Left lung (tissue), 10 donors: ENCODE results near the gene KLF1. TPM values are rescaled to one million over a fixed set of nuclear protein-coding genes. Genes with fewer than 3 reads are reported as not detected.

Experiments used
- ATAC-seq: fragments of 200-7000 bp; cut with Tn5 transposase; one replicate; pipeline ENCODE4 v1.9.1; 2020; ENCODE audit warnings: moderate library complexity
- DNase-seq, 4 donors: peaks; one replicate each; pipeline ENCODE4 v3.0.0-alpha.2; 2013 to 2020
- H3K27ac ChIP-seq, 2 donors: fragments of 200-600 bp; sonication (generic) in 1 of 2; one replicate each; pipeline versions ENCODE4 v1.5.0 to v1.8.0; 2020 to 2021
- H3K27me3 ChIP-seq, 2 donors: fragments of 200-600 bp; sonication (generic) in 1 of 2; one replicate each; pipeline versions ENCODE4 v1.5.0 to v1.8.0; 2020 to 2021
- H3K36me3 ChIP-seq, 2 donors: fragments of 200-600 bp; sonication (generic) in 1 of 2; one replicate each; pipeline versions ENCODE4 v1.5.0 to v1.8.0; 2020 to 2021
- H3K4me1 ChIP-seq, 2 donors: fragments of 200-600 bp; one replicate each; pipeline ENCODE4 v1.8.0; 2021
- H3K4me3 ChIP-seq, 2 donors: fragments of 200-600 bp; sonication (generic) in 1 of 2; one replicate each; pipeline versions ENCODE4 v1.5.0 to v1.8.0; 2020 to 2021; ENCODE audit warnings: mild to moderate bottlenecking in 1 of 2
- H3K9me3 ChIP-seq, 2 donors: fragments of 200-600 bp; sonication (generic) in 1 of 2; one replicate each; pipeline versions ENCODE4 v1.5.0 to v1.8.0; 2020 to 2021
- CTCF ChIP-seq, 2 donors: fragments of 200-600 bp; sonication (generic) in 1 of 2; IDR thresholded peaks; one replicate each; pipeline versions ENCODE4 v1.5.0 to v1.8.0; 2021; ENCODE audit warnings: antibody characterized with exemption in 2 of 2
- intact Hi-C, 2 donors: fragments of 100-400 bp; cut with DNase I; formaldehyde crosslinking; loops; one replicate each; pipeline versions ENCODE4 v1.11.2 to v1.14.2; 2022
- polyA plus RNA-seq, 6 donors: library from polyadenylated mRNA; unstranded; fragments of 120-200 nt; gene quantifications; one replicate each; pipeline ENCODE4 v1.2.1, GENCODE V29; 2013; ENCODE audit not compliant: insufficient read length in 6 of 6
- total RNA-seq, 2 donors: library from RNA; stranded (reverse); fragmentation: NEBNext Ultra II Directional; extraction: Animal tissue kit (Norgen Biotek cat#: 25700); gene quantifications; one replicate each; pipeline ENCODE4 v1.2.1, GENCODE V29; 2021
- donor health status: DM: no; HTN: yes; CAD: no.
- donor health status: DM: no; HTN: no; CAD: no.

The KLF1 gene
- total and polyA plus RNA-seq, 8 donors, result 0.35 to 1.2 (median 0.60) TPM; not detected in 1

GRCh38 chr19:12864721-12865715 lies 22.0 kb downstream of the KLF1 start:
- Histone ChIP-seq H3K4me3 (no peak overlapping the region), H3K4me1 (peaks cover 0 to 12% of the 10 kb centered on the region in 2 donors), H3K9me3 (no peaks in the 10 kb centered on the region), H3K27me3 (peaks cover 0 to 10% of the 10 kb centered on the region in 2 donors), H3K27ac (no peak overlapping the region), H3K36me3 (no peaks in the 10 kb centered on the region)
- no peak for DNase-seq
- intact Hi-C loops, result no loop called here
- no peak for TF ChIP-seq CTCF (IDR thresholded peaks at IDR 0.05)
- ATAC-seq, result no peak

GRCh38 chr19:12864143-12864542 lies 22.9 kb downstream of the KLF1 start:
- Histone ChIP-seq H3K36me3 (no peaks in the 10 kb centered on the region), H3K4me1 (peaks cover 0 to 12% of the 10 kb centered on the region in 2 donors), H3K4me3 (no peak overlapping the region), H3K27ac (no peak overlapping the region), H3K27me3 (peaks cover 0 to 10% of the 10 kb centered on the region in 2 donors), H3K9me3 (no peaks in the 10 kb centered on the region)
- intact Hi-C loops, result no loop called here
- TF ChIP-seq CTCF (IDR thresholded peaks at IDR 0.05), result no peak
- DNase-seq, result no peak
- no peak for ATAC-seq

- no peak overlapping the region for H3K27ac ChIP-seq
- no peaks in the 10 kb centered on the region for H3K4me1 ChIP-seq
- H3K27me3 ChIP-seq, result no peaks in the 10 kb centered on the region
- DNase-seq, result no peak
- peaks cover 0 to 4% of the 10 kb centered on the region in 2 donors for H3K9me3 ChIP-seq
- no peak overlapping the region for H3K4me3 ChIP-seq
- no peaks in the 10 kb centered on the region for H3K36me3 ChIP-seq
- intact Hi-C loops, result no loop called here
- ATAC-seq, result no peak
- TF ChIP-seq CTCF (IDR thresholded peaks at IDR 0.05), result no peak
Observed at GRCh38 chr19:12859546-12859945, 27.5 kb downstream of the KLF1 start.

GRCh38 chr19:12858041-12858928 lies 28.7 kb downstream of the KLF1 start:
- no peak for DNase-seq
- H3K27ac ChIP-seq, result no peak overlapping the region
- TF ChIP-seq CTCF (IDR thresholded peaks at IDR 0.05), result no peak
- peaks cover 0 to 4% of the 10 kb centered on the region in 2 donors for H3K9me3 ChIP-seq
- H3K4me3 ChIP-seq, result no peak overlapping the region
- intact Hi-C loops, result no loop called here
- no peaks in the 10 kb centered on the region for H3K36me3 ChIP-seq
- no peaks in the 10 kb centered on the region for H3K4me1 ChIP-seq
- H3K27me3 ChIP-seq, result no peaks in the 10 kb centered on the region
- no peak for ATAC-seq

- TF ChIP-seq CTCF (IDR thresholded peaks at IDR 0.05), result no peak
Observed at GRCh38 chr19:12856653-12857052, 30.3 kb downstream of the KLF1 start.

More at GRCh38 chr19:12856653-12857052, 30.3 kb downstream of the KLF1 start:
- Histone ChIP-seq H3K36me3 (no peaks in the 10 kb centered on the region), H3K27ac (no peak overlapping the region), H3K4me3 (no peak overlapping the region), H3K9me3 (peaks cover 0 to 4% of the 10 kb centered on the region in 2 donors), H3K27me3 (no peaks in the 10 kb centered on the region), H3K4me1 (no peaks in the 10 kb centered on the region)
- intact Hi-C loops, result no loop called here
- ATAC-seq, result no peak
- DNase-seq, result no peak
